GM19397 (cell line): ENCODE measurements around the gene TSC2.

Source experiments
- ATAC-seq: cut with Tn5 transposase; IDR thresholded peaks from one replicate; pipeline ENCODE4 v1.9.1; 2021; ENCODE audit warnings: mild to moderate bottlenecking, moderate library complexity; ENCODE audit not compliant: unreplicated experiment

The TSC2 gene

DNA sequence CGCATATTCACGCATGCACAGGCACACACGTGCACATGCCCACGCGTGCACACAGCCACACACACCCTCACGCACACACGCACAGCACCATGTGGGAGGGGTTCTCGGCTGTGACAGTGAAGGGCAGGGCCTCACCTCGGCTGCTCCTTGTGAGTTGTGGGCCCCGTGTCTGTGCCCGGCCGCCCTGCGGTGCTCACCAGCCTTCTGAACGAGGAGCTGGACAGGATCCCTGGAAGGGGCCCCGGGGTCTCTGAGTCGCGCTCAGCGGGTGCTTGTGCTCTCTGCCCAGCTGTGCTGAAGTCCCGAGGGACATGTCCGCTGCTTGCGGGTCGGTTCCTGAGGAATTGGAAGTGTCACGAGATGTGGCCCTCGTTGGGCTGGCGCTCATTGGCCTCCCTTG lies 16.1 kb downstream of the TSC2 start:
- no peak for ATAC-seq

DNA sequence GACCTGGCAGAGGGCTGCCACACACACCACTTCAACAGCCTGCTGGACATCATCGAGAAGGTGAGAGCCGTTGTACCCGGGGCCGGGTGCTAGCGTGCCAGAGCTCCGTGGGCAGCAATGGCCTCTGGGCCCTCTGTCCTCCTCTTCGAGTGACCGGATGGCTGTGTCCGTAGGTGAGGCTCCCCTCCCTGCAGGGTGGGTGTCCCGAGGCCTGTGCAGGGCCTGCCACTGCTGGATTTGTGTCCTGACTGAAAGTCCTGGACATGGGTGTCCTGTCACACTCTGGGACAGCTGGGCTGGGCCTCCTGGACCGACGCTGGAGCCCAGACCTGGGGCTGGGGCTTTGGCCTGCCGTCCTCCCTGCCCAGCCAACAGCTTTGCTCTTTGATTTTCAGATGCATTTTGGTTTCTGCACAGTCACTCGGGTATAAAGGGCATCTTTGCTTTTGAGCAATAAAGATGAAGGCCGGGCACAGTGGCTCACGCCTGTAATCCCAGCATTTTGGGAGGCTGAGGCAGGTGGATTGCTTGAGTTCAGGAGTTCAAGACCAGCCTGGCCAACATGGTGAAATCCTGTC lies 16.7 kb downstream of the TSC2 start:
- ATAC-seq = no peak

GRCh38 chr16:2066139-2066538 lies 18.4 kb downstream of the TSC2 start:
- ATAC-seq = no peak

- ATAC-seq = no peak
Observed at GRCh38 chr16:2070576-2071453, 23.0 kb downstream of the TSC2 start.

- no peak for ATAC-seq
Observed at GRCh38 chr16:2071454-2072202, 23.8 kb downstream of the TSC2 start.

GRCh38 chr16:2072926-2073325 lies 25.1 kb downstream of the TSC2 start:
- ATAC-seq = no peak

DNA sequence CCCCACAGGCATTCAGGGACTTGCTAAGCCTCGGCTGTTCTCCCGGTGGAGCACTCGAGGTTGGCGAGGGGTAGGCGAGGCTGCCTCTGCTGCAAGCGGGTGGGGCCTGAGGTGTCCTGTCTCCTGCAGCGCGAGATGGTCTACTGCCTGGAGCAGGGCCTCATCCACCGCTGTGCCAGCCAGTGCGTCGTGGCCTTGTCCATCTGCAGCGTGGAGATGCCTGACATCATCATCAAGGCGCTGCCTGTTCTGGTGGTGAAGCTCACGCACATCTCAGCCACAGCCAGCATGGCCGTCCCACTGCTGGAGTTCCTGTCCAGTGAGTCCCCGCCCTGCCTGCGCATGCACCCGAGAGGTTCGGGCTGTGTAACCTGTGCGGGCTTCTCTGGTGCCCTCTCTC lies 26.3 kb downstream of the TSC2 start:
- no peak for ATAC-seq

DNA sequence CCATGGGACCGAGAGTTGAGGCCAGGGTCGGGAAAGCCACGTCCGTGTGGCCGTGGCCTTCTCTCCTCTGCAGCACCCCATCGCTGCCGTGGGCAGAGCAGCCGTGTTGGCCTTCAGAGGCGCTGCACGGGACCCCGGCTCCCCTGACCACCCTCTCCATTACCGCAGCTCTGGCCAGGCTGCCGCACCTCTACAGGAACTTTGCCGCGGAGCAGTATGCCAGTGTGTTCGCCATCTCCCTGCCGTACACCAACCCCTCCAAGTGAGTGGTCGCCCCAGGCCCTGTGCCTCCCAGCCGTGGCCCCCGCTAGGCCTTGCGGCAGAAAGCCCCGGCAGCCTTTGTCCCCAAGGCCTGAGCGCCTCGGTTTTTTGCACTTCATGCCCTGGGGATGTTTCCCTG lies 27.8 kb downstream of the TSC2 start:
- ATAC-seq = no peak

GRCh38 chr16:2076072-2076865 lies 28.5 kb downstream of the TSC2 start:
- ATAC-seq = no peak

DNA sequence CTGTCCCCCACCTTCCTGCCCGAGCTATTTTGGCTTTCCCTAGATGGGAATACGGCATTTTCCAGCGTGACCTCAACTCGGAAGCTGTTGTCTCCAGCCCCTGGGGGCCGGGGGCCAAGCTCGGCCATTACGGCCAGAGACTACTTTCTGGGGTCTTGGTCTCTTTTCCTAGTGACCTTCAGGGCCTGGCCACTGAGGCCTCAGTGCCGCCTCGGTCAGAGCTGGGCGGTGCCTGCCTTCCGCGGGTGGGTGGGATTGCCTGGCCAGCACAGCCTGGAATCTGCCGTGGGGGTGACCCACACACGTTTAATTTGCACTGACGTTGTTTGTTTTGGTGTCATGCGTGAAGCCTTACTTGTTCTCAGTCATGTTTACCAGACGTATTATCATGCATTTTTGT lies 29.2 kb downstream of the TSC2 start:
- ATAC-seq = no peak

GRCh38 chr16:2077696-2078095 lies 29.9 kb downstream of the TSC2 start:
- no peak for ATAC-seq

- ATAC-seq = no peak
Observed at GRCh38 chr16:2078096-2078495, 30.3 kb downstream of the TSC2 start.

GRCh38 chr16:2078691-2079090 lies 30.9 kb downstream of the TSC2 start:
- ATAC-seq = no peak

DNA sequence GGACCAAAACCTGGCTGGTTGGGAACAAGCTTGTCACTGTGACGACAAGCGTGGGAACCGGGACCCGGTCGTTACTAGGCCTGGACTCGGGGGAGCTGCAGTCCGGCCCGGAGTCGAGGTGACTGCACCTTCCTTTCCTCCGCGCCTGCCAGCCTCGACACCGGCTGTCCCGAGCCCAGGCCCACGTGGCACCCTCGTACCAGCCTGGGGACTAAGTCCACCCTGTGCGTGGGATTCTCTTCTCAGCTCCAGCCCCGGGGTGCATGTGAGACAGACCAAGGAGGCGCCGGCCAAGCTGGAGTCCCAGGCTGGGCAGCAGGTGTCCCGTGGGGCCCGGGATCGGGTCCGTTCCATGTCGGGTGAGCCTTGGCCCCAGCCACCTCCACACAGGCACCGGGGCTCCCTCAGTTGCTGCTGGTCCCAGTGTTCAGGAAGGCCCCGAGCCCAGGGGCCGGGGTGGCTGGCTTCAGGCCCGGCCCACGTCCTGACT lies 31.6 kb downstream of the TSC2 start:
- no peak for ATAC-seq

- ATAC-seq = no peak
Observed at GRCh38 chr16:2079991-2080390, 32.2 kb downstream of the TSC2 start.

DNA sequence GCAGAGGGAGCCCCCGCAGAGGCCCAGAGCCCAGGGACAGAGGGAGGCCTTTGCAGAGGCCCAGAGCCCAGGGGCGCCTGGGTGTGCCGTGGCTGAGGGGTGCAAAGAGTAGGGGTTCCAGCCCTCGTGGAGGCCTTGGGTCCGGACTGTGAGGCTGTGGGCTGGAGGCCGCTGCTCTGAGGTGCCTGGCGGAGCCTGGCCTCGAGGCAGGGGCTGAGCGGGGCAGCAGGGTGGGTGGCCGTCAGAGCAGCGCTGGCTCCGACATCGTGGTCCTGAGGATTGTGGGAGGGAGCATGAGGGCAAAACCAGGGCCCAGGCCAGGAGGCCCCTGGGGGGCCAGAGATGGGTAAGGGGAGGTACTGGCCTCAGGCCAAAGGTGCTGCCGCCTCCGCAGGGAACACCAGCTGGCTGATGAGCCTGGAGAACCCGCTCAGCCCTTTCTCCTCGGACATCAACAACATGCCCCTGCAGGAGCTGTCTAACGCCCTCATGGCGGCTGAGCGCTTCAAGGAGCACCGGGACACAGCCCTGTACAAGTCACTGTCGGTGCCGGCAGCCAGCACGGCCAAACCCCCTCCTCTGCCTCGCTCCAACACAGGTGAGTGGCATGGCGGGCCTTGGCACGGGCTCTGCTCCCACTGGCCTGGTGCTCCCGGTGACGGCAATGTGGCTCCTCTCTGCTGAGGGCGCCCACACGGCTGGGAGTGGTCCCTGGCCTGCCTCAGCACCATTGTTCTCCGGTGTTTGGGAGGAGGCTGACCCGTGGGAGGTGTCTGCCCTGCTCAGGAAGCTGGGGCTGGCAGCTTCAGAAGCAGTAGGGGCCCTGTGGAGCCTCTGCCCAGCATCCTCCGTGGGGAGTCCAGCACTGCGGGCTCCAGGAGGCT lies 33.7 kb downstream of the TSC2 start:
- no peak for ATAC-seq

DNA sequence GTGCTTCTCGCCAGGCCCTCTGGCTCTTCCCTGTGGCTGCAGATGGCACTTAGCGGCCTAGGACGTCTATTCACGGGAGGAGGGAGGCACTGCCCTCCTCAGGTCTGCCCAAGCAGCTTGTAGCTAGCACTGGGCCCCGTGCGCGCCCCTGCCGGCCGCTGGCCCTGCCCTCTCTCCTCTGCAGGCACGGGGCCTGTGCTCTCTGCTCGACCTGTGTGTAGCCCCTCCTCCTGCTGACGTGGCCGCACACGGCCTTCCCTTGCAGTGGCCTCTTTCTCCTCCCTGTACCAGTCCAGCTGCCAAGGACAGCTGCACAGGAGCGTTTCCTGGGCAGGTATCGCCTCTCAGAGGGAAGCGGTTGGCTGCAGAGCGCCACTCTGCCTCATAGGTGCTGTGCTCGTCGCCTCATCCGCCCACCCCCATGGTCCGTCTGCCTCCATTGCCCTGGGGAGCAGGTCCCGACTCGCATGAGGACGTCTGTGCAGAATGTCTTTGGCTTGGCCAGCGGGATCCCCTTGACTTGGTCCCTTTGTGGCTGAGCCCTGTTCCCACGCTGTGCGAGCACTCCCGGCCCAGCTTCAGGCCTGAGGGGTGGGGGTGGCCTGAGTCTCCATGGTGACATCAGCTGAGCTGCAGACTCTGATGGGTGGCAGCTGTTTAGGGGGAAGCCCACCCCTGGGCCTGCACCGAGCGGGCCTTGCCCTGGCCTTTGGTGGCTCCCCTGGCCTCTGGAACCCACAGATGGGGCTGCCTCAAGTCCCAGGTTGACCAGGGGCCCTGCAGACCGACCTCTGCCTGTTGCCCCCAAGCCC lies 34.6 kb downstream of the TSC2 start:
- ATAC-seq = no peak

- ATAC-seq = no peak
Observed at GRCh38 chr16:2082983-2083364, 35.2 kb downstream of the TSC2 start.

DNA sequence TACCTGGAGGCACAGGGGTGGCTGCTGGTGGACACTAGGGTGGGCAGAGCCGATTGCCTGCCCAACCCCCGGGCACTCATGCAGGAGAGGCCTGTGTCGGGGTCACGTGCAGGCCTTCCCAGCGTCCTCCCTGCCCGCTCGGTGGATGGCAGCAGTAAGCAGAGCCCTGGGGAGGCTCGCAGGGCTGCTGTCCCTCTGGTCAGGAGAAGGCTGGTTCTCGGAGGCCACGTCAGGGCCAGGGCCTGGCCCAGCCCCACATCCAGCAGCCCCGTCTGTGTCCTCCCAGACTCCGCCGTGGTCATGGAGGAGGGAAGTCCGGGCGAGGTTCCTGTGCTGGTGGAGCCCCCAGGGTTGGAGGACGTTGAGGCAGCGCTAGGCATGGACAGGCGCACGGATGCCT lies 35.6 kb downstream of the TSC2 start:
- no peak for ATAC-seq
